Pancreas (tissue), 10 donors: Measurements from ENCODE around the gene DDTL. TPM values are rescaled to one million over a fixed set of nuclear protein-coding genes. Genes with fewer than 3 reads are reported as not detected.
"Not testable (repeated sequence)": the region's sequence is repeated elsewhere in the genome, so short reads cannot be mapped to it uniquely, and the experiment has no call there.

Experiments used
- ATAC-seq, 4 donors: fragments of 200-7000 bp; cut with Tn5 transposase; one replicate each; pipeline versions ENCODE4 v1.8.0 to v1.9.1; 2020; ENCODE audit warnings: mild to moderate bottlenecking in 4 of 4, moderate library complexity in 4 of 4
- DNase-seq, 6 donors: peaks; one replicate each; pipeline ENCODE4 v3.0.0-alpha.2; 2020
- FAIRE-seq: peaks from 2 replicates; lab custom pipeline; 2012; peaks lifted over from hg19 to GRCh38; lab: Jason Lieb, UNC
- H3K27ac ChIP-seq, 4 donors: fragments of 200-600 bp; sonication (generic); 1 replicate in 3 of 4; 2 replicates in 1 of 4; pipeline versions ENCODE4 v1.5.0 to v1.8.0; 2020
- H3K27me3 ChIP-seq, 4 donors: fragments of 200-600 bp; one replicate each; pipeline ENCODE4 v1.8.0; 2021
- H3K36me3 ChIP-seq, 3 donors: fragments of 200-600 bp; sonication (generic) in 1 of 3; one replicate each; pipeline versions ENCODE4 v1.5.0 to v1.8.0; 2020 to 2021
- H3K4me1 ChIP-seq, 3 donors: fragments of 200-600 bp; one replicate each; pipeline ENCODE4 v1.8.0; 2021
- H3K4me3 ChIP-seq, 4 donors: fragments of 200-600 bp; sonication (generic) in 2 of 4; one replicate each; pipeline versions ENCODE4 v1.5.0 to v1.8.0; 2020 to 2021
- H3K9me3 ChIP-seq, 4 donors: fragments of 200-600 bp; one replicate each; pipeline ENCODE4 v1.8.0; 2021
- CTCF ChIP-seq, 4 donors: fragments of 200-600 bp; sonication (generic) in 3 of 4; IDR thresholded peaks; one replicate each; pipeline versions ENCODE4 v1.5.0 to v1.8.0; 2021; ENCODE audit warnings: antibody characterized with exemption in 4 of 4
- WGBS, 2 donors: extraction: QIAGEN DNeasy Blood & Tissue Kit; methylation state at CpG; one replicate each; pipeline ENCODE4 v1.1.7; 2013; 5-methylcytosine and 5-hydroxymethylcytosine counted together
- intact Hi-C, 3 donors: fragments of 100-400 bp; cut with DNase I; formaldehyde crosslinking; loops; one replicate each; pipeline versions ENCODE4 v1.11.1 to v1.14.2; 2022
- polyA plus RNA-seq, 2 donors: library from polyadenylated mRNA; stranded (reverse); fragments of 200-250 nt; gene quantifications; one replicate each; pipeline ENCODE4 v1.2.3, GENCODE V29; 2013
- total RNA-seq, 6 donors: library from RNA; stranded (reverse); fragmentation: NEBNext Ultra II Directional in 4 of 6; extraction: Animal tissue kit (Norgen Biotek cat#: 25700) in 4 of 6; gene quantifications; one replicate each; pipeline versions ENCODE4 v1.2.1 to v1.2.4, GENCODE V29; 2021 to 2023
- donor health status: healthy with polysubstance abuse.
- donor health status: DM: no; HTN: no; CAD: no; lungs with moderate emphysema.
- donor health status: DM: no; HTN: no; CAD: no.
- donor health status: control.
- donor health status: control.
- donor health status: Bipolar disorder and iron deficiency.
- donor health status: DM: yes; HTN: yes; CAD: no.
- donor health status: DM: no; HTN: no; CAD: no.
- donor health status: DM: no; HTN: no; CAD: no.
- donor health status: DM: yes; HTN: yes; CAD: no.

DDTL gene
- total and polyA plus RNA-seq, 8 donors, result 0.79 to 4.1 (median 1.7) TPM

- intact Hi-C loops, result loop anchor here in 1 of 3 donors (10.0 kb wide), 1 partner anchor 46 kb away; no protein-coding TSS in a partner anchor
- 53 to 82% methylated on average over 6 of the region's 6 CpGs for whole genome bisulfite sequencing, 2 donors
Observed at GRCh38 chr22:23970816-23971486, 4.3 kb downstream of the DDTL start.

GRCh38 chr22:23971927-23972326, 5.2 kb downstream of the DDTL start:
- not testable (repeated sequence) for DNase-seq, H3K4me3 ChIP-seq, H3K36me3 ChIP-seq, FAIRE-seq, H3K27me3 ChIP-seq, H3K27ac ChIP-seq, H3K9me3 ChIP-seq, ATAC-seq, H3K4me1 ChIP-seq
- 75 to 92% methylated on average over 3 of the region's 3 CpGs for WGBS, 2 donors
- intact Hi-C loops, result loop anchor here in 1 of 3 donors (10.0 kb wide), 1 partner anchor 47 kb away; no protein-coding TSS in a partner anchor

More at GRCh38 chr22:23970816-23971486, 4.3 kb downstream of the DDTL start:
- ATAC-seq (no peak), FAIRE-seq (no peak), DNase-seq (peak in 4 of 6 donors; percentile 53 to 75 (median 60))
- H3K36me3 ChIP-seq, result peaks cover 0 to 5% (median 5%) of the 10 kb centered on the region in 3 donors
- H3K27ac ChIP-seq, result peak overlapping the region in 1 of 4 donors; percentile 12
- H3K4me1 ChIP-seq, result peaks cover 0 to 7% (median 5%) of the 10 kb centered on the region in 3 donors
- no peaks in the 10 kb centered on the region for H3K27me3 ChIP-seq
- no peaks in the 10 kb centered on the region for H3K9me3 ChIP-seq
- no peak for TF ChIP-seq CTCF (IDR thresholded peaks at IDR 0.05)
- H3K4me3 ChIP-seq, result no peak overlapping the region

GRCh38 chr22:23974345-23974744, 7.7 kb downstream of the DDTL start, which contains the start of gene DDT:
DDT (minus strand) TSS chr22:23974441; CDS start chr22:23974414, 27 bp downstream.
- ATAC-seq, result peak; percentile 89 to 95 (median 92)
- H3K27me3 ChIP-seq, H3K4me1 ChIP-seq, H3K9me3 ChIP-seq, DNase-seq, H3K36me3 ChIP-seq: not testable (repeated sequence)
- H3K27ac ChIP-seq, result peak within 1 kb of the TSS in 1 of 4 donors; percentile 47
- intact Hi-C loops, result loop anchor here in 1 of 3 donors (10.0 kb wide), 1 partner anchor 50 kb away; no protein-coding TSS in a partner anchor
- FAIRE-seq, result peak; percentile 66
- H3K4me3 ChIP-seq, result peak within 1 kb of the TSS in 1 of 4 donors; percentile 20
- WGBS, 2 donors, result no CpG with 5 or more reads among the region's 29 CpGs

DNA sequence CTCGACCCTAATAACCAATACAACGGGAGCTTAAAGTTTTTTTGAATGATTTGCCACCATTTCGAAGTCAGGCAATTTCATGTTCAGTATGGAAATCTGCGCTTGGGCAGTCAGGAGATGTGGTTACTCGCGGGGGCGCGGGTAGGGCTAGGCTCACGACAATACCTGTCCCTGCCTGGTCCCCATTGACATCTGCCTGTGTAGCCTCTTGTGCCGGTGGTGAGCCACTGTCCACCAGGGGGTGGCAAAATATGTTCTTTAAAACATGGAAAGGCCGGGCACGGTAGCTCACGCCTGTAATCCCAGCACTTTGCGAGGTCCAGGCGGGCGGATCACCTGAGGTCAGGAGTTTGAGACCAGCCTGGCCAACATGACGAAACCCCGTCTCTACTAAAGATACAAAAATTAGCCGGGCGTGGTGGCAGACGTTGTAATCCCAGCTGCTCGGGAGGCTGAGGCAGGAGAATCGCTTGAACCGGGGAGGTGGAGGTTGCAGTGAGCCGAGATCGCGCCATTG, 8.2 kb downstream of the DDTL start:
- ATAC-seq (peak; percentile 34 to 68 (median 41)), DNase-seq (peak in 2 of 6 donors; percentile 31 to 62)
- not testable (repeated sequence) for H3K36me3 ChIP-seq, H3K9me3 ChIP-seq, H3K27me3 ChIP-seq, FAIRE-seq, H3K4me1 ChIP-seq
- Histone ChIP-seq H3K4me3 (peak overlapping the region in 1 of 4 donors; percentile 20), H3K27ac (peak overlapping the region in 1 of 4 donors; percentile 47)
- intact Hi-C loops, result loop anchor here in 1 of 3 donors (10.0 kb wide), 1 partner anchor 50 kb away; no protein-coding TSS in a partner anchor
- WGBS, 2 donors, result 4 to 11% methylated on average over 8 of the region's 27 CpGs

- intact Hi-C loops, result loop anchor here in 1 of 3 donors (10.0 kb wide), 1 partner anchor 53 kb away; no protein-coding TSS in a partner anchor
- not testable (repeated sequence) for H3K4me3 ChIP-seq, H3K27me3 ChIP-seq, H3K36me3 ChIP-seq, H3K9me3 ChIP-seq, H3K27ac ChIP-seq, FAIRE-seq, ATAC-seq, H3K4me1 ChIP-seq
- peak in 1 of 6 donors; percentile 47 for DNase-seq
- 85 to 100% methylated on average over 1 to 7 of the region's 12 CpGs for WGBS, 2 donors
Observed at GRCh38 chr22:23977304-23977703, 10.6 kb downstream of the DDTL start.

- H3K36me3 ChIP-seq, H3K27me3 ChIP-seq, FAIRE-seq, H3K4me1 ChIP-seq, DNase-seq, H3K4me3 ChIP-seq, H3K9me3 ChIP-seq, H3K27ac ChIP-seq: not testable (repeated sequence)
- no CpG with 5 or more reads among the region's 41 CpGs for WGBS, 2 donors
- ATAC-seq, result peak; percentile 89 to 93 (median 92)
- intact Hi-C loops, result loop anchor here in 1 of 3 donors (10.0 kb wide), 1 partner anchor 55 kb away; no protein-coding TSS in a partner anchor
Observed at GRCh38 chr22:23979557-23980240, 13.0 kb downstream of the DDTL start, which contains the start of gene GSTT2. GSTT2 (plus strand) TSS chr22:23980134.

GRCh38 chr22:23980567-23980966, 13.9 kb downstream of the DDTL start:
- H3K27me3 ChIP-seq, DNase-seq, intact Hi-C loops, H3K36me3 ChIP-seq, H3K4me1 ChIP-seq, H3K9me3 ChIP-seq, ATAC-seq, FAIRE-seq, H3K4me3 ChIP-seq, H3K27ac ChIP-seq: not testable (repeated sequence)
- WGBS, 2 donors, result 5 to 42% methylated on average over 2 to 4 of the region's 7 CpGs
